ENCODE data around the gene POGZ. TPM values are rescaled to one million over a fixed set of nuclear protein-coding genes. Genes with fewer than 3 reads are reported as not detected.
"Not testable (repeated sequence)": the region's sequence is repeated elsewhere in the genome, so short reads cannot be mapped to it uniquely, and the experiment has no call there.

POGZ gene
- total RNA-seq, 1 donor from 2014 or later = 13.9 TPM

DNA sequence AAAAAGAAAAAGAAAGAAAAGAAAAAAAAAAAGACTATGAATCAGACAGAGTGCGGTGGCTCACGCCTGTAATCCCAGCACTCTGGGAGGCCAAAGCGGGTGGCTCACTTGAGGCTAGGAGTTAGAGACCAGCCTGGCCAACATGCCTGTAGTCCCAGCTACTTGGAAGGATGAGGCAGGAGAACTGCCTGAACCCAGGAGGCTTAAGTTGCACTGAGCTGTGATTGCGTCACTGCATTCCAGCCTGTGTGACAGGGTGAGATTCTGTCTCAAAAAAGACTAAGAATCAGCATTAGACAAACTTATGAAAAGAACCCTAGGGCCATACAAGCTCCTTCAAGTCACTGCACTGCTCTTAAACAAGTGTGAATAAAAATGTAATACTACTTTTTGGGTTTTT, 43.1 kb downstream of the POGZ start:
- no peak for DNase-seq (ENCODE audit: low read depth in 2 of 2)

DNA sequence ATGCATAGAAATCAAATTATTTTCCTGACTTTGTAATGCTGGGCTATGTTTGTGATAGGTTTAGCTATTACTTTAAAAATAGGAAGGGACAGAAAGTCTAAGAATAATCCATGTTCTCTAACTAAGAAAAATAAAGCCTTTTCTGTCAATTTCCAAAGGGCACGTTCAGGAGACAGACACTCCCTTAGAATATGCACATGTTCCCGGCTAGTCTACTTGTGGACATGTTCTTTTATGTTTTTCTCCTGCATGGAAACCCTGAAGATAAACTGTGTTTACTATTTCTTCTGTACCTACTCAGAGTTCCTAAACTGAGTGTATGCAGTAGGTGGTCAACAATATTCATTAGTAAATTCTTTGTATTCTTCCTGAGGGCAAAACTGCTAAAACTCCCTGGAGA, 47.4 kb downstream of the POGZ start:
- no peak for DNase-seq (ENCODE audit: low read depth in 2 of 2)

DNA sequence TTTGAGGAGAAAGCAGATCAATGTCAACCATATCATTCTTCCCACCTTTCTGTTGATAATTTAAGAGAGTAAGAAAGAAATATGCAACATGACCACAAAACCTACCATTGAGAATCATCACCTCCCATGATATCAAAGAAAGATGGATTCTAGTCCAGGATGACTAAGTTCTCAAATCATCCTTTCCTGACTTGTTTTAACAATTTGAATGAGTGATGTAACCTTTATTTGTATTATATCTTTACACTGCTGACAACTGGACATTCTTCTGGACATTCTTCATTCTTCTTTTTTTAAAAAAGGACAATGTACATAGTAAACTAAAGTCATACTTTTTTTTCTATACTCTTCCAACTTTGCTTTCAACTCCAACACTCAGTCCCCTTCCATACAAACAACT, 50.4 kb downstream of the POGZ start:
- no peak for DNase-seq (ENCODE audit: low read depth in 2 of 2)

DNA sequence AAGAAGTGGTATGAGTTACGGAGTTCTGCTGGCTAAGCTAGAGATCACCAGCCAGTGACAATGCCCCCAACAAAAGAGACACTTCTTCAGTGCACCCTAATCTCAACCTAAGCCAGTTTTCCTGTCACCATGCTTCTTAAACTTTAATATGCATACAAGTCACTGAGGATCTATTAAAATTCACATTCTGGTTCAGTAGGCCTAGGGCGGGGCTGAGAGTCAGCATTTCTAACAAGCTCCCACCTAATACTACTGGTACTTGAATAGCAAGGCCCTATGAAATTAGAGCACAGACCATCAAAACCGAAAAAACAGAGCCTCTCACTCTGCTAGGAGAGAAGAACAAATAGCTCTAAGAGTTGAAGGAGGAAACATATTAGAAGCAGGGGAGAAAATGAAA, 52.0 kb downstream of the POGZ start:
- no peak for DNase-seq (ENCODE audit: low read depth in 2 of 2)

DNA sequence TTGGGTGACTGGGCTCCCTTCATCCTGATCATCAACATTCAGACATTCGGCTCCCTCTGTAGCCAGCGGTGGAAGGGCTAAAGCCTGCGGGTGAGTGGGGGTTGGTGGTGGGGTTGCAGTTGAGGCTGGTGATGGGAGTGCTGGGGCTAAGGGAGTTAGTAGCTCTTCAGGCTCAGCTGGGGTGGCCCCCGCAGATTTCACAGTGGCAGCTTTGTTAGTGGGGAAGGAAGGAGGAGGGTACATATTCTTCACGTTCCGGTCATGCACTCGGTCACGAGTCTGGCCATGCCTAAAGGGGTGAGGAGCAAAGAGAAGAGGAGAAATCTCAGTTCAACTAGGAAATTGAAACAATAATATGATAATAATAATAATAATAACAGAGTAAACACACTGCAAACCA, 53.1 kb downstream of the POGZ start:
- no peak for DNase-seq (ENCODE audit: low read depth in 2 of 2)

DNA sequence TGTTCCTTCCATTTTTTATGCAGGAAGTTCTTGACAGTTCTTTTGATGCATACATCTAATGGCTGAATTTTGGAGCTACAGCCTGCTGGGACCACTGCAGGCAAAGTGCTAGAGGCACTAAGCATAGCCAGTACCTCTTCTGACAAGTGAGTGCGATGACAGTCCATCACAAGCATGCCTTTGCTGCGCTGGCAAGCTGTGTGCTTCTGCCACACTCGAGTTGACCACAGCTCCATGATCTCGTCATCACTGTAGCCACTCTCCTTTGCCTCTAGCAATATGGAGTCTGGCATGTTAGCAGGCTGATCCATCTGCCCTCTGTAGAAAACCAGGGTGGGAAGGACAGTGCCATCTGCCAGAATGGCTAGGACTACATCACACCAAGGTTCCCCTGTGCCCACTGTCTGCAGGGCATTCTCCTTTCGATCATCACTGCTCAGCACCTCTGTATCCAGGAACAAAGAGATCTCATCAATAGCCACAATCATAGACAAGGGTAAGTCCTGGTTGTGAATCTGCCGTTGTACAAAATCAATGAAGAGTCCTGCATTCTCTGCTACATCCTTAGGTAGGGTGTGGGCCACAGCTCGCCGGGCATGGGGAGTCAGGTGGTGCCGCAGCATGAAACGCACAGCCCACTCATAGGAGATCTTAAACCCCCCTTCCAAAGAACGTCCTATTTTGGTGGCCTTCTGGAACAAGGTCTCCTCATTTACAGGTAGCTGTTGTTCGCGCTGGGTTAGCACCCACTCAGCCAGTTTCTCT, 53.9 kb downstream of the POGZ start:
- no peak for DNase-seq (ENCODE audit: low read depth in 2 of 2)

DNA sequence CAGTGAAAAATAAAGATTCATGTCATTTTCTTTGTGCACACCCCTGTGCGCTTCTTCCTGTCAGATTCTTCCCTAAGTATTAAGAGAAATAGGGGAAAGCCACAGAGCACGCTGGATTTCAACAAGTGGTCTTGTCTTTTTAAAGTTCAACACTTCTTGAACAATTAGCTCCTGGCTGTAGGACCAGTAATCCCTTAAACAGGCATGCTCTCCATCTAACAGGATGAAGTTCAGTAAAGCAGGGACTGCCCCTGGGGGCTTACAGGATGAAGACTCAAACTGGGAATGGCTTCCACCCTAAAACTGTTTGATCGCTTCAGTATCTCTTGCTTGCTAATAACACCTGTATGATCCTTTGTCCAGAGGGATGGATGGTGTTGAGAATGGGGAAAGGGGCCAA, 55.7 kb downstream of the POGZ start:
- no peak for DNase-seq (ENCODE audit: low read depth in 2 of 2)

DNA sequence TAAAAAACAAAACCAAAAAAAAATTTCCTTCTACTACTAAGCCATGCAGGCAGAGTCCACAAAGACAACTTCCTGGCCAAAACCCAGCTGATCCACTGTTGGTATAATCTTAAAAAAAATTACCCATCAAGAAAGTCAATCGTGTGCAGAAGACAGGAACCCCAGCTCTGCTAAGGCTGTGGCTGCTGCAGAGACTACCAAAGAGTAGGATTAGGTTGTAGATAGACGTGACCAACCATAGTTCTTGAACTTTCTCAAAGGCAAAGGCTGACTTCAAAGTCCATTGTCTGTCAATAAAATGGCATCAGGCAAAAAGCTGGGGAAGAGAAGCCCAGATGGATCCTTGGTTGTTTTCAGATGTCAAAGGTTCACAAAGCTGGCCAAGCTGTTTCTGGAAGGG, 56.5 kb downstream of the POGZ start:
- no peak for DNase-seq (ENCODE audit: low read depth in 2 of 2)

DNA sequence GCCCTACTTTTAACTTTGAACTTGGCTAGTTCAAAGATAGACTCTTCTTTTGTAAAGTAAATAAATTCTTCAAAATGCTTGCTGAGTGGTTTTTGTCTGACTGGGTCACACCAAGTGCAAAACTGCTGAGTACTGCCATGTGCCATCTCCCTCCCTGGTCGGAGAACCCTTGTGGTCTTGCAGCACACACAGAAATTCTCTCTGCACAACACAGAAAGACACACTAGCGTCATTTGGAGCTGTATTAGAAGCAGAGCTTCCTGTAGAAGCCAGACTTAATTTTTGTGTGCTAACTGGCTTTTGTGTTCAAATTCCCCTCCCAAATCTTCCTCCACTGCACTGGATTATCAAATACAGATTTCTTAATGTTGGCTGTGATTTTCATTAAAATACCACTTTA, 57.4 kb downstream of the POGZ start:
- DNase-seq (ENCODE audit: low read depth in 2 of 2) = no peak

DNA sequence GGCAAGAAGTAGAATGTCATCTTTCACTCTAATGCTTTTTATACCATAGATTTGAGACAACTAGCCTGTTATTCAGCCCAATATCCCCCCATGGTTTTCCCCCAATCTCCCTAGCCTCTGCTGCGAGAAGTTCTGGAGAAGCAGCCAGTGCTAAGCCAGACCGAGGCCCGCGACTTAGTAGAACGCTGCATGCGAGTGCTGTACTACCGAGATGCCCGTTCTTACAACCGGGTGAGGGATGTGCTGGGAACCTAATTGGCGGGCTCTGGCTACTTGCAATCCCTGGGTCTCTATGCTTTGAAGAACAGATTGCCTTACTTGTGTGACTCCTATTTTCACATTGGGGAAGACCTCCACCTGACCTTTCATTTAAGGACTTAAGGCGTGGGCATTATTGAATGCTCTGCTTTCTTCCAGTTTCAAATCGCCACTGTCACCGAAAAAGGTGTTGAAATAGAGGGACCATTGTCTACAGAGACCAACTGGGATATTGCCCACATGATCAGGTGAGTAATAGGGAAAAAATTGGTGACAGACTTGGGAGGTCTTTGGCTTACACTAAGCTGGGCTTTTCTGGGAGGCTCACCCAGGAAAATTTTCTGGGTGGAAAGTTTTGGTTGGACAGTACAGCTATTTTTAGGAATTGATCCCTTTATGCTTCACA, 58.0 kb downstream of the POGZ start:
- no peak for DNase-seq (ENCODE audit: low read depth in 2 of 2)

DNA sequence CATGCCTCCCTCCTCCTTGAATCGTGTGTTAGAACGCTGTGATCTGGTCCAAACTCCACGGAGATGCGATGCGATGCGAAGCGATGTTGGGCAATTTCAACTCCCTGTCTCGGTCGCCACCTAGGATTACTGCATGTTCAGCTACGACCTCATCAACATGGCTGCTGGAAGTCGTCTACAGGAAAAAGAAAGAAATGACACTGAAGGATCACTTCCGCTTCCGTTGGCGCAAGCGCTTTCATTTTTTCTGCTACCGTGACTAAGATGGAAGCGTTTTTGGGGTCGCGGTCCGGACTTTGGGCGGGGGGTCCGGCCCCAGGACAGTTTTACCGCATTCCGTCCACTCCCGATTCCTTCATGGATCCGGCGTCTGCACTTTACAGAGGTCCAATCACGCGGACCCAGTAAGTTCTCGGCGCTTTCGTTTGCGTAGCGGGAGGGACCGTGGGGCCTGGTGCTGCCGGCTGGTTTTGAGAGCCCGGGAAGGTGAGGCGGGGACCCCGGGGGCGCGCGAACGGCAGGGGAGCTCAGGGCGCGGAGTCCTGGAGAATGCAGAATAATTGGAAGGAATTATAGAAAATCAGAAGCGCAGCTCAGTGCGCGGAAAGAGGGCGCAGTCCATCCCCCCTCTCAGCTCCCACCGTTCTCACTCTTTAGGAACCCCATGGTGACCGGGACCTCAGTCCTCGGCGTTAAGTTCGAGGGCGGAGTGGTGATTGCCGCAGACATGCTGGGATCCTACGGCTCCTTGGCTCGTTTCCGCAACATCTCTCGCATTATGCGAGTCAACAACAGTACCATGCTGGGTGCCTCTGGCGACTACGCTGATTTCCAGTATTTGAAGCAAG, 59.7 kb downstream of the POGZ start, which contains the start of gene PSMB4:
PSMB4 (plus strand) TSS at position 250 of the 848 bp plus-strand sequence; CDS start at position 265, 15 bp downstream.
- DNase-seq (ENCODE audit: low read depth in 2 of 2) = peak; percentile 94 to 95

DNA sequence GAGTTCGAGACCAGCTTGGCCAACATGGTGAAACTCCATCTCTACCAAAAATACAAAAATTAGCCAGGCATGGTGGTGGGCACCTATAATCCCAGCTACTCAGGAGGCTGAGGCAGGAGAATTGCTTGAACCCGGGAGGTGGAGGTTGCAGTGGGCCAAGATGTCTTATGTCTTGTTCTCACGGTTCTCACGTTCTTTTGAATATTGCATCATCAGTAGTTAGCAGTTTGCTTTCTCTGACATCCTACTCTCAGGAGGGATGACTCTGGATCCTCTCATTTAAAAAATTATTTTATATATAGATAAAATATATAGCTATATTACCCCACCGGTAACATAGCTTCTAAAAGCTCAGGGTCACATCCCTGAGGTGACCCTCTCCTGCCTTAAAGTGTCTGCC, 63.0 kb downstream of the POGZ start:
- DNase-seq (ENCODE audit: low read depth in 2 of 2) = not testable (repeated sequence)

DNA sequence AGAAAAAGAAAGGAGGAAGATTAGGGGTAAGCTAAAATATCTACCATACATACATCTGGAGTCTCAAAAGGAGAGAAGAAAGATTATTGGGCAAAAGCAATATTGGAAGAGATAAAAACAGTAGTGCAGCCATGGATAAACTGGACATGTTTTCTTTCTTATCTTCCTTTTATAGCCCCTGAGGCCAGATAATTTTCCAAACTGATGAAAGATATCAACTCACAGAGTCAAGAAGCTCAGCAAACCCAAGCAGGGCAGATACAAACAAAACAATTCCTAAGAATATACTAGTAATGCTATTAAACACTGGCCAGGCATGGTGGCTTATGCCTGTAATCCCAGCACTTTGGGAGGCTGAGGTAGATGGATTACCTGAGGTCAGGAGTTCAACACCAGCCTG, 65.7 kb downstream of the POGZ start:
- DNase-seq (ENCODE audit: low read depth in 2 of 2) = no peak

DNA sequence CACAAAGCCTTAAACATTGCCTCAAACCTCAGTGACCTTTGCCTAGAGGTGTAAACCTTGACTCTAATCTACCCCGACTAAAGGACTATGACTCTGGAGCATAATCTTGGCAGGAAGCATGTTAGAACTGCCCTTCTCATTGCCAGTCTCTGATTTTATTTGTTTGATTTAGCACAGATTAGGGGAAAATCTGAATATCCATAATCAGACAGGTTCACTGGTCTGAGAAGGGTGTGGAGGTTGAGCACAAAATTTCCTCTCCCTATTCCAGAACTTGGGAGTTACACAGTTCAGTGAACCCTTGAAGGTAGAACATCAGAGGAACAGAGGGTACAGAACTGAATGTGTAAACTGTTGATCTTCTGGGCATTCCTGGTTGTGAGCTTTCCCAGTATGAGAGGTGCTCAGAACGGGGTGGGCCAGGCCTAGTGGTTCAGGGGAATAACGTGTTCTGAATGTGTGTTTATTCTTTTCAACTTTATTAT, 68.2 kb downstream of the POGZ start:
- no peak for DNase-seq (ENCODE audit: low read depth in 2 of 2)

DNA sequence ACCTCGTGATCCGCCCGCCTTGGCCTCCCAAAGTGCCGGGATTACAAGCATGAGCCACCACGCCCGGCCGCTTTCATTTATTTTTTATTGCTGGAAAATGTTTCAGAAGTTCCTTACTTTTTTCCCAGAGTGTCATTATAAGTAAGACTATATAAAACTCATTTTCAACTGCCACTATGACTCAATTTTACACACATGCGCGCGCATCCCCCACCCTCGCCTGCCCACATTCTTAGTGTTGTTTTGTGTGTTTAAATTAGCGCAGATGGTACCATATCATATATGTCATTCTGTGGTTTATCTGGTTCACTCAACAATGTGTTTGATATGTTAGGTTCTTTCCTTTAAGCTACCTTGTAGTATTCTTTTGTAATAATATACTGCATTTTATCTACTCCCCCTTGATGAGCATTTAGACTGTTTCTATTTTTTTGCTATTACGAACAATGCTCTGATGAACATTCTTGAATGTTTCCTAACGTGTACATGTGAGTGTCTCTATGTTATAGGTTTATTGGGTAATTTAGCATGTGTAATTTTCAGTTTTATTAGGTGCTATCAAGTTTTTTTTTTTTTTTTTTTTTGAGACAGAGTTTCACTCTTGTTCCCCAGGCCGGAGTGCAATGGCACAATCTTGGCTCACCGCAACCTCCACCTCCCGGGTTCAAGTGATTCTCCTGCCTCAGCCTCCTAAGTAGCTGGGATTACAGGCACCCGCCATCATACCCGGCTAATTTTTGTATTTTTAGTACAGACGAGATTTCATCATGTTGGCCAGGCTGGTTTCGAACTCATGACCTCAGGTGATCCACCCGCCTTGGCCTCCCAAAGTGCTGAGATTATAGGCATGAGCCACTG, 68.8 kb downstream of the POGZ start:
- DNase-seq (ENCODE audit: low read depth in 2 of 2) = not testable (repeated sequence)

DNA sequence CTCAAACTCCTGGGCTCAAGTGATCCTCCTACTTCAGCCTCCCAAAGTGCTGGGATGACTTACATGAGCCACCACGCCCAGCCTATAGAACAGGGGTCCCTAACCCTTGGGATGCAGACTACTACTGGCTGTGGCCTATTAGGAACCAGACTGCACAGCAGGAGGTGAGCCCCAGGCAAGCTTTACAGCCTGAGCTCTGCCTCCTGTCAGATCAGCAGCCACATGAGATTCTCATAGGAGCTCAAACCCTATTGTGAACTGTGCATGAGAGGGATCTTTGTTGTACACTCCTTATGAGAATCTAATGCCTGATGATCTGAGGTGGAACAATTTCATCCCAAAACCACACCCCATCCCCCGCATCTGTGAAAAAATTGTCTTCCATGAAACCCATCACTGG, 73.3 kb downstream of the POGZ start:
- no peak for DNase-seq (ENCODE audit: low read depth in 2 of 2)

DNA sequence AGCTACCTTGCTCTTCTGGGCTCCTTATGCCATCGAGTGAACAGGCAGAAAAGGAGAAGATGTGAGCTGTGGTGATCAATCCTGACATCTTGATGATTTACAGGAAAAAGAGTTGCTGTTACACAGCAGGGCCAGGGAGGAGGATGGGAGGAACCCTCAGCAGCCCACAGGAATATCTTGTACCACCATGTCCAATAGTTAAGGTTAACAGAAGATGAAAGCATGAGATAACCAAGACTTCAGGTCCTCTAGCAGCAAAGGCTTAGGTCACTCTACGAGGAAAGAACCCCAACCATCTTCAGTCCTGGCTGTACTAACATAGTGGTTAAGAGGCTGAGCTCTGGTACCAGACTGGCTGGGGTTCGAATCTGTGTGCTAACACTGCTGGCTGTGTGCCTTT, 74.7 kb downstream of the POGZ start:
- no peak for DNase-seq (ENCODE audit: low read depth in 2 of 2)

DNA sequence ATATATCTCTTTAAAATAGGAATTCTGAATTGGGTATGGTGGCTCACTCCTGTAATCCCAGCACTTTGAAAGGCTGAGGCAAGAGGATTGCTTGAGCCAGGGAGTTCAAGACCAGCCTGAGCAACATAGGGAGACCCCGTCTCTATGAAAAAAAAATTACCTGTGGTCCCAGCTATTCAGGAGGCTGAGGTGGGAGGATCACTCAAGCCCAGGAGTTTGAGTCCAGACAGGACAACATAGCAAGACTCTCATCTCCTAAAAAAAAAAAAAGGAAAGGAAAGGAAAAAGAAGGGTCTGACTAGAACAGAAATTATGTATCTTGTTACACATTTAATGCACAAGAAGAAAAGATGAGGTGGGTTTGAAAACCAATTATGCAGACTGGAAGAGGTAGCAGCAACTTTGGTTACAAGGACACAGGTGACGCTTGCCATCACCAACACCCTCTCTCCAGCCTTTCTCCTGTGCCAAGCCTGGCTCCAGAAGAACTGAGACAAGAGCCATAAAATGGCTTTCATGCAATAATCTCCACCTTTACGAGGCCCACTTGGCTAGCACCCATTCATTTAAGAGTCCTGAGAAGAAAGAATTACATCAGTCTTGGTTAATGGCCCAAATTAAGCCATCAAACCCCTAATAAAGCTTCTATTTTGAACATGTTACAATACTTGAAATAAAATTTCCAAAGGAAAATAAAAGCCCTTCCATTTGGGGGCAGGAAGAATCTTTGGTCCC, 82.0 kb downstream of the POGZ start:
- DNase-seq (ENCODE audit: low read depth in 2 of 2) = no peak

DNA sequence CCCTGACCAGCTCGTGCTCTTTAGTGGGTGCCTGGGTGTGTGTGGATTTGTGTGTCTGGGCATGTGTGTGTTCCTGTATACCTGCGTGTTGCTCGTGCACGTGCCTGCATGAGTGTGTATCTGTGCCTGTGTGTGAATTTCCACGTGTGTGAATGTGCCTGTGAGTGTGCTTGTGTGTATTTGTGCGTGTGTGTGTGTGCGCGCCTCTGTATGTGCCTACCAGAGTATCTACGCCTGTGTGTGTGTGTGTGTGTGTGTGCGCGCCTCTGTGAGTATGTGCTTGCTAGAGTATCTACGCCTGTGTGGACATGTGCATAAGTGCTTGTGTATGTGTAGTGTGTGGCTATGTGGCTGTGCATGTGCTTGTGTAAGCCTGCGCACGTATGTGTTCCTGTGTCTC, 86.1 kb downstream of the POGZ start:
- no peak for DNase-seq (ENCODE audit: low read depth in 2 of 2)

All from lung microvascular endothelial cell (primary cell).